Measurements from ENCODE around the gene GID4. TPM values are rescaled to one million over a fixed set of nuclear protein-coding genes. Genes with fewer than 3 reads are reported as not detected.

The GID4 gene
- total and polyA plus RNA-seq, 2 of the 13 experiments (the other 11 are each of a cell fraction or from before 2014, with no cell fraction given): 4.3 to 6.1 TPM

DNA sequence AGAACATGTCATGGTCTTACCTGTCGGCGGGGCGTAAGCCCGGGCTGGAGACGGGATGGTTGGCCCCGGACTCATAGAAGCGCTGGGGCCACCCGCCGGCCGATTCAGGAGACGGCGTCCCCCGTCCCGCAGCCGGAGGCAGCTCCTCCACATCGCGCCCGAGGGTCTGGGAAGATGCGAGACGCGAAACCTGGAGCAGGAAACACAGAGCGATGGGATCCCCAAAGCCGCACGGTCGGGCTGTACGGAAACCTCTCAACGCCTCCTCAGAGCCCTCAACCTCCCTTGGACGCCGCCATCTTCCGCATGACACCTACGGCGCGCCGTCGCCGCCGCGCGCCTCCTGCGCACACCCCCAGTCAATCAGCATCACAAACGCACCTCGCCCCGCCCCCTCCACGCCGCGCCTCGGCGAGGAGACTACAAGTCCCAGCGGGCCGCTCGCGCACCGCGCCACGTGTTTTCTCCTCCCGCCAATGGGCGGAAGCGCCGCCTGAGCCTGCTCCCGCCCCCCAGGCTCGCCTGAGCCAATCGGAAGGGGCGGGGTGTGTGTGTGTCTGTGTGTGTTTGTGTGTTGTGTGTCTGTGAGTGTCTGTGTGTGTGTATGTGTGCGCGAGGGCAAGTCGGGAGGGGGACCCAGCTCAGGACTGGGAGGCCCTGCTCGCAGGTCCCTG, at the start of gene GID4, which contains the start of gene ATPAF2 (continued):
- TF ChIP-seq, protein P1, sequence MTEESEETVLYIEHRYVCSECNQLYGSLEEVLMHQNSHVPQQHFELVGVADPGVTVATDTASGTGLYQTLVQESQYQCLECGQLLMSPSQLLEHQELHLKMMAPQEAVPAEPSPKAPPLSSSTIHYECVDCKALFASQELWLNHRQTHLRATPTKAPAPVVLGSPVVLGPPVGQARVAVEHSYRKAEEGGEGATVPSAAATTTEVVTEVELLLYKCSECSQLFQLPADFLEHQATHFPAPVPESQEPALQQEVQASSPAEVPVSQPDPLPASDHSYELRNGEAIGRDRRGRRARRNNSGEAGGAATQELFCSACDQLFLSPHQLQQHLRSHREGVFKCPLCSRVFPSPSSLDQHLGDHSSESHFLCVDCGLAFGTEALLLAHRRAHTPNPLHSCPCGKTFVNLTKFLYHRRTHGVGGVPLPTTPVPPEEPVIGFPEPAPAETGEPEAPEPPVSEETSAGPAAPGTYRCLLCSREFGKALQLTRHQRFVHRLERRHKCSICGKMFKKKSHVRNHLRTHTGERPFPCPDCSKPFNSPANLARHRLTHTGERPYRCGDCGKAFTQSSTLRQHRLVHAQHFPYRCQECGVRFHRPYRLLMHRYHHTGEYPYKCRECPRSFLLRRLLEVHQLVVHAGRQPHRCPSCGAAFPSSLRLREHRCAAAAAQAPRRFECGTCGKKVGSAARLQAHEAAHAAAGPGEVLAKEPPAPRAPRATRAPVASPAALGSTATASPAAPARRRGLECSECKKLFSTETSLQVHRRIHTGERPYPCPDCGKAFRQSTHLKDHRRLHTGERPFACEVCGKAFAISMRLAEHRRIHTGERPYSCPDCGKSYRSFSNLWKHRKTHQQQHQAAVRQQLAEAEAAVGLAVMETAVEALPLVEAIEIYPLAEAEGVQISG (CRISPR knock-in tag; IDR thresholded peaks at IDR 0.05): peak; percentile 88
- TF ChIP-seq ZNF484 (CRISPR knock-in tag; IDR thresholded peaks at IDR 0.05; ENCODE audit: borderline replicate concordance, low read depth) (0 out of 2 replicates have a peak, but pooled peaks have one; percentile 48), RFX1 (IDR thresholded peaks at IDR 0.05) (no peak), TBP (CRISPR knock-in tag; IDR thresholded peaks at IDR 0.05) (0 out of 2 replicates have a peak, but pooled peaks have one; percentile 37), NPAS2 (CRISPR knock-in tag; IDR thresholded peaks at IDR 0.05; ENCODE audit: borderline replicate concordance) (no peak), ZNF556 (CRISPR knock-in tag; IDR thresholded peaks at IDR 0.05; ENCODE audit: borderline replicate concordance) (peak; percentile 62; the same call in 1 of the 2 replicates), ZFP37 (CRISPR knock-in tag; IDR thresholded peaks at IDR 0.05; ENCODE audit: borderline replicate concordance) (0 out of 2 replicates have a peak, but pooled peaks have one; percentile 51), ZFAT (CRISPR knock-in tag; conservative IDR thresholded peaks at IDR 0.05) (no peak), SKIL (CRISPR knock-in tag; IDR thresholded peaks at IDR 0.05; ENCODE audit: borderline replicate concordance) (no peak), ZNF496 (CRISPR knock-in tag; IDR thresholded peaks at IDR 0.05; ENCODE audit: insufficient replicate concordance) (no peak), MLLT10 (CRISPR knock-in tag; IDR thresholded peaks at IDR 0.05) (no peak), THAP8 (CRISPR knock-in tag; IDR thresholded peaks at IDR 0.05; ENCODE audit: borderline replicate concordance) (no peak), CBX1 (IDR thresholded peaks at IDR 0.05; ENCODE audit: low read depth) (peak; percentile 22), ZNF75D (CRISPR knock-in tag; IDR thresholded peaks at IDR 0.05; ENCODE audit: borderline replicate concordance) (no peak), ZNF644 (CRISPR knock-in tag; IDR thresholded peaks at IDR 0.05; ENCODE audit: low read depth) (0 out of 2 replicates have a peak, but pooled peaks have one; percentile 29), ZNF33A (CRISPR knock-in tag; IDR thresholded peaks at IDR 0.05; ENCODE audit: borderline replicate concordance) (no peak), ZNF891 (CRISPR knock-in tag; IDR thresholded peaks at IDR 0.05) (peak; percentile 39; the same call in 1 of the 2 replicates), SMYD3 (CRISPR knock-in tag; IDR thresholded peaks at IDR 0.05) (no peak)
- TF ChIP-seq, protein P2, sequence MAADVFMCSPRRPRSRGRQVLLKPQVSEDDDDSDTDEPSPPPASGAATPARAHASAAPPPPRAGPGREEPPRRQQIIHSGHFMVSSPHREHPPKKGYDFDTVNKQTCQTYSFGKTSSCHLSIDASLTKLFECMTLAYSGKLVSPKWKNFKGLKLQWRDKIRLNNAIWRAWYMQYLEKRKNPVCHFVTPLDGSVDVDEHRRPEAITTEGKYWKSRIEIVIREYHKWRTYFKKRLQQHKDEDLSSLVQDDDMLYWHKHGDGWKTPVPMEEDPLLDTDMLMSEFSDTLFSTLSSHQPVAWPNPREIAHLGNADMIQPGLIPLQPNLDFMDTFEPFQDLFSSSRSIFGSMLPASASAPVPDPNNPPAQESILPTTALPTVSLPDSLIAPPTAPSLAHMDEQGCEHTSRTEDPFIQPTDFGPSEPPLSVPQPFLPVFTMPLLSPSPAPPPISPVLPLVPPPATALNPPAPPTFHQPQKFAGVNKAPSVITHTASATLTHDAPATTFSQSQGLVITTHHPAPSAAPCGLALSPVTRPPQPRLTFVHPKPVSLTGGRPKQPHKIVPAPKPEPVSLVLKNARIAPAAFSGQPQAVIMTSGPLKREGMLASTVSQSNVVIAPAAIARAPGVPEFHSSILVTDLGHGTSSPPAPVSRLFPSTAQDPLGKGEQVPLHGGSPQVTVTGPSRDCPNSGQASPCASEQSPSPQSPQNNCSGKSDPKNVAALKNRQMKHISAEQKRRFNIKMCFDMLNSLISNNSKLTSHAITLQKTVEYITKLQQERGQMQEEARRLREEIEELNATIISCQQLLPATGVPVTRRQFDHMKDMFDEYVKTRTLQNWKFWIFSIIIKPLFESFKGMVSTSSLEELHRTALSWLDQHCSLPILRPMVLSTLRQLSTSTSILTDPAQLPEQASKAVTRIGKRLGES (CRISPR knock-in tag; IDR thresholded peaks at IDR 0.05; ENCODE audit: borderline replicate concordance): no peak

All from HepG2 (cell line).